Suprapubic skin (tissue), 4 donors: ENCODE data around the gene SATB2. TPM values are rescaled to one million over a fixed set of nuclear protein-coding genes. Genes with fewer than 3 reads are reported as not detected.

ENCODE experiments used
- DNase-seq, 2 donors: peaks; one replicate each; pipeline ENCODE4 v3.0.0-alpha.2; 2019; ENCODE audit warnings: low spot score in 2 of 2
- H3K27ac ChIP-seq: fragments of 200-600 bp; sonication (generic); one replicate; pipeline ENCODE4 v1.5.1; 2019
- H3K27me3 ChIP-seq: fragments of 200-600 bp; sonication (generic); one replicate; pipeline ENCODE4 v1.5.1; 2019
- H3K36me3 ChIP-seq: fragments of 200-600 bp; sonication (generic); one replicate; pipeline ENCODE4 v1.5.1; 2019
- H3K4me1 ChIP-seq: fragments of 200-600 bp; sonication (generic); one replicate; pipeline ENCODE4 v1.5.1; 2019
- H3K4me3 ChIP-seq: fragments of 200-600 bp; sonication (generic); one replicate; pipeline ENCODE4 v1.5.1; 2019; ENCODE audit warnings: mild to moderate bottlenecking
- H3K9me3 ChIP-seq: fragments of 200-600 bp; sonication (generic); one replicate; pipeline ENCODE4 v1.5.1; 2019
- CTCF ChIP-seq, 2 donors: fragments of 200-600 bp in 1 of 2; fragments of 450-650 bp in 1 of 2; sonication (generic) in 1 of 2; IDR thresholded peaks; one replicate each; pipeline ENCODE4 v1.5.1; 2016 to 2019; ENCODE audit warnings: antibody characterized with exemption in 2 of 2, mild to moderate bottlenecking in 1 of 2, moderate library complexity in 1 of 2
- EP300 ChIP-seq: sonication (generic); formaldehyde crosslinking; IDR thresholded peaks from one replicate; pipeline ENCODE4 v1.6.1; 2017; ENCODE audit warnings: antibody characterized with exemption
- POLR2A ChIP-seq, 2 donors: fragments of 450-650 bp; IDR thresholded peaks; one replicate each; pipeline ENCODE4 v1.6.1; 2017; ENCODE audit warnings: antibody characterized with exemption in 2 of 2, mild to moderate bottlenecking in 2 of 2, moderate library complexity in 2 of 2
- POLR2AphosphoS5 ChIP-seq, 3 donors: sonication (generic); formaldehyde crosslinking; IDR thresholded peaks; one replicate each; pipeline ENCODE4 v1.6.1; 2017; ENCODE audit warnings: antibody characterized with exemption in 3 of 3
- WGBS: methylation state at CpG from one replicate; pipeline ENCODE4 v1.1.5; 2018; 5-methylcytosine and 5-hydroxymethylcytosine counted together
- total RNA-seq, 4 donors: library from RNA; depleted of rRNA; stranded (reverse); fragments of >200 nt; gene quantifications; one replicate each; pipeline ENCODE4 v1.1.0, GENCODE V29; 2016

SATB2 gene
- total RNA-seq, 4 donors from 2014 or later = 2.9 to 12.1 (median 3.9) TPM

GRCh38 chr2:199455545-199456382 lies 2.0 kb downstream of the SATB2 start:
- DNase-seq = peak; percentile 68 to 80
- Histone ChIP-seq H3K36me3 (no peaks in the 10 kb centered on the region), H3K27ac (no peak overlapping the region), H3K4me3 (peak overlapping the region; percentile 77), H3K4me1 (peaks cover 48% of the 10 kb centered on the region), H3K9me3 (no peaks in the 10 kb centered on the region), H3K27me3 (peaks cover 80% of the 10 kb centered on the region)
- 9% methylated on average over 33 of the region's 55 CpGs for WGBS
- TF ChIP-seq POLR2AphosphoS5 (IDR thresholded peaks at IDR 0.05) (no peak), CTCF (IDR thresholded peaks at IDR 0.05) (no peak), POLR2A (IDR thresholded peaks at IDR 0.05) (no peak), EP300 (no peak)

GRCh38 chr2:199455210-199455544 lies 2.6 kb downstream of the SATB2 start:
- TF ChIP-seq POLR2A (IDR thresholded peaks at IDR 0.05) (no peak), EP300 (no peak), POLR2AphosphoS5 (IDR thresholded peaks at IDR 0.05) (no peak), CTCF (IDR thresholded peaks at IDR 0.05) (no peak)
- Histone ChIP-seq H3K36me3 (no peaks in the 10 kb centered on the region), H3K27me3 (peaks cover 78% of the 10 kb centered on the region), H3K27ac (no peak overlapping the region), H3K4me1 (peaks cover 42% of the 10 kb centered on the region), H3K9me3 (no peaks in the 10 kb centered on the region), H3K4me3 (no peak overlapping the region)
- DNase-seq = no peak
- WGBS = 56% methylated on average over 7 of the region's 7 CpGs

- no peak for TF ChIP-seq EP300
- TF ChIP-seq POLR2A (IDR thresholded peaks at IDR 0.05) = no peak
- TF ChIP-seq POLR2AphosphoS5 (IDR thresholded peaks at IDR 0.05) = no peak
- no peak for TF ChIP-seq CTCF (IDR thresholded peaks at IDR 0.05)
- Histone ChIP-seq H3K27ac (no peak overlapping the region), H3K4me3 (no peak overlapping the region), H3K27me3 (peaks cover 76% of the 10 kb centered on the region), H3K36me3 (no peaks in the 10 kb centered on the region), H3K4me1 (peaks cover 28% of the 10 kb centered on the region), H3K9me3 (no peaks in the 10 kb centered on the region)
- DNase-seq = no peak
Measured at GRCh38 chr2:199452991-199453379, 4.8 kb downstream of the SATB2 start.

GRCh38 chr2:199452260-199452990 lies 5.3 kb downstream of the SATB2 start:
- no peak overlapping the region for H3K4me3 ChIP-seq
- no peaks in the 10 kb centered on the region for H3K36me3 ChIP-seq
- peaks cover 22% of the 10 kb centered on the region for H3K4me1 ChIP-seq
- no peaks in the 10 kb centered on the region for H3K9me3 ChIP-seq
- no peak for TF ChIP-seq EP300
- TF ChIP-seq POLR2A (IDR thresholded peaks at IDR 0.05) = no peak
- TF ChIP-seq CTCF (IDR thresholded peaks at IDR 0.05) = no peak
- TF ChIP-seq POLR2AphosphoS5 (IDR thresholded peaks at IDR 0.05) = no peak
- DNase-seq = no peak
- H3K27ac ChIP-seq = no peak overlapping the region
- peaks cover 71% of the 10 kb centered on the region for H3K27me3 ChIP-seq
- WGBS = 44% methylated on average over 2 of the region's 2 CpGs

- H3K27ac ChIP-seq = no peak overlapping the region
- no peaks in the 10 kb centered on the region for H3K36me3 ChIP-seq
- H3K9me3 ChIP-seq = no peaks in the 10 kb centered on the region
- no peaks in the 10 kb centered on the region for H3K4me1 ChIP-seq
- peaks cover 52% of the 10 kb centered on the region for H3K27me3 ChIP-seq
- DNase-seq = no peak
- TF ChIP-seq CTCF (IDR thresholded peaks at IDR 0.05) (no peak), POLR2AphosphoS5 (IDR thresholded peaks at IDR 0.05) (no peak), EP300 (no peak), POLR2A (IDR thresholded peaks at IDR 0.05) (no peak)
- 92% methylated on average over 3 of the region's 3 CpGs for WGBS
- no peak overlapping the region for H3K4me3 ChIP-seq
Measured at GRCh38 chr2:199449956-199450355, 7.8 kb downstream of the SATB2 start.
